ENCODE results near the gene POLR2J3.
"Not testable (repeated sequence)": the region's sequence is repeated elsewhere in the genome, so short reads cannot be mapped to it uniquely, and the experiment has no call there.

POLR2J3 gene

DNA sequence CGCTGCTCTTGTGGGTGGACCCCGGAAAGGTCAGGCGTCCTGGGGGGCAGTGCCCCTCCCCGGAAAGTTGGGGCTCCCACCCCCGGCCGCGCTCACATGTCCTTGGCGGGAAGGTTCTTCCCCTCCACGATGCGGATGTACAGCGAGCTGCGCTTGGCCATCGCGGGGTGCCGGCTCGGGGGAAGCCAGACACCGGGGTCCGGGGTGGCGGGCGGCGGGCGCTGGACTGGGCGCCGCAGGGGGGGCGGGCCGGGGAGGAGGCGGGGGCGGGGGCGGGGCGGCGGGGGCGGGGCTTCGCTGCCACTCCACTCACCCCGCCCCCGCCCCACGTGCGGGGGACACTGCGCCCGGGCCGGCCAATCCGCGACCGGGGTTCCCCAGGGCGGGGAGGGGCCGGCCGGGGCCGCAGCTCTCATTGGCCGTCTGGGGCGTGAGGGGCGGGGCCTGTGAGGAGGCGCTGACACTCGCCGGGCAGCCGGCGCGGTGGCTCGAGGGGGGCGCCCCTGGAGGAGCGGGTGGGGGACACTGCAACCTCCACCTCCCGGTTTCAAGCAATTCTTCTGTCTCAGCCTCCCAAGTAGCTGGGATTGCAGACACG is 54.7 kb downstream of the POLR2J3 start, which contains the start of gene RASA4B:
Gene RASA4B, minus strand, starts transcription at position 228 of the 598 bp plus-strand sequence. Its CDS starts 67 bp downstream, at position 161.
- not testable (repeated sequence) for DNase-seq
